Measurements from ENCODE around the gene CUBN. TPM values are rescaled to one million over a fixed set of nuclear protein-coding genes. Genes with fewer than 3 reads are reported as not detected.

The CUBN gene
- total and polyA plus RNA-seq, 10 of the 15 experiments (the other 5 are each of a cell fraction or from before 2014, with no cell fraction given), result under 0.01 to 0.14 (median 0.02) TPM; not detected in 6

DNA sequence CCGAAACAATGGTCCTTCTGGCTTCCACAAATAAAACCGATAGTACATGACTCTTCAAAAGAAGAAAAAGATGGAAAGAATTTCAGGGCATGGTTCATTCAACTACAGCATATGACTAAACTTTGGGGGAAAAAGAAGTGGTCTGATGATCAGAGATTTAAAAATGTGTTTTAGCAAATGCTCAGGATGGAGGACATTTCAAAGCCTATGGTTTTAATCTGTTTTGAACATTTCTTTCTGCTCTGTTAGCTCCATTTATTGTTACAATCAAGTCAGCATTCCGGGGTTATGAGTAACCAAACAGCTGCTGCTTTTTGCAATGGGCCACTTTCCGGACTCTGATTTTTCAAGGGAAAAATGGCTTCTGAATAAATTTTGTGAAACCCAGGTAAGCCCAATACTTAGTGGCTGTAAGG, 142.4 kb downstream of the CUBN start (continued):
- TF ChIP-seq, protein P1, sequence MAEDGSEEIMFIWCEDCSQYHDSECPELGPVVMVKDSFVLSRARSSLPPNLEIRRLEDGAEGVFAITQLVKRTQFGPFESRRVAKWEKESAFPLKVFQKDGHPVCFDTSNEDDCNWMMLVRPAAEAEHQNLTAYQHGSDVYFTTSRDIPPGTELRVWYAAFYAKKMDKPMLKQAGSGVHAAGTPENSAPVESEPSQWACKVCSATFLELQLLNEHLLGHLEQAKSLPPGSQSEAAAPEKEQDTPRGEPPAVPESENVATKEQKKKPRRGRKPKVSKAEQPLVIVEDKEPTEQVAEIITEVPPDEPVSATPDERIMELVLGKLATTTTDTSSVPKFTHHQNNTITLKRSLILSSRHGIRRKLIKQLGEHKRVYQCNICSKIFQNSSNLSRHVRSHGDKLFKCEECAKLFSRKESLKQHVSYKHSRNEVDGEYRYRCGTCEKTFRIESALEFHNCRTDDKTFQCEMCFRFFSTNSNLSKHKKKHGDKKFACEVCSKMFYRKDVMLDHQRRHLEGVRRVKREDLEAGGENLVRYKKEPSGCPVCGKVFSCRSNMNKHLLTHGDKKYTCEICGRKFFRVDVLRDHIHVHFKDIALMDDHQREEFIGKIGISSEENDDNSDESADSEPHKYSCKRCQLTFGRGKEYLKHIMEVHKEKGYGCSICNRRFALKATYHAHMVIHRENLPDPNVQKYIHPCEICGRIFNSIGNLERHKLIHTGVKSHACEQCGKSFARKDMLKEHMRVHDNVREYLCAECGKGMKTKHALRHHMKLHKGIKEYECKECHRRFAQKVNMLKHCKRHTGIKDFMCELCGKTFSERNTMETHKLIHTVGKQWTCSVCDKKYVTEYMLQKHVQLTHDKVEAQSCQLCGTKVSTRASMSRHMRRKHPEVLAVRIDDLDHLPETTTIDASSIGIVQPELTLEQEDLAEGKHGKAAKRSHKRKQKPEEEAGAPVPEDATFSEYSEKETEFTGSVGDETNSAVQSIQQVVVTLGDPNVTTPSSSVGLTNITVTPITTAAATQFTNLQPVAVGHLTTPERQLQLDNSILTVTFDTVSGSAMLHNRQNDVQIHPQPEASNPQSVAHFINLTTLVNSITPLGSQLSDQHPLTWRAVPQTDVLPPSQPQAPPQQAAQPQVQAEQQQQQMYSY (CRISPR knock-in tag; IDR thresholded peaks at IDR 0.05), result no peak

- ATAC-seq, result no peak
- POLR2A ChIA-PET, result no interaction called here
- Histone ChIP-seq H3K27ac (ENCODE audit: control insufficient read depth, insufficient read depth) (no peak overlapping the region), H3K4me2 (ENCODE audit: control insufficient read depth, insufficient read depth) (no peak overlapping the region), H3K27me3 (replicated peaks in 1 of 2; ENCODE audit: control insufficient read depth in 2 of 2, insufficient read depth in 2 of 2, low read length in 1 of 2) (no peaks in the 10 kb centered on the region; a peak in 2 of 4 replicates), H3K36me3 (ENCODE audit: control insufficient read depth in 2 of 2, insufficient read depth in 2 of 2, low read length in 1 of 2) (no peaks in the 10 kb centered on the region), H2AFZ (ENCODE audit: control insufficient read depth, low read depth, low read length) (no peak overlapping the region), H3K79me2 (ENCODE audit: control insufficient read depth, insufficient read depth, low read length) (no peaks in the 10 kb centered on the region), H4K20me1 (ENCODE audit: control insufficient read depth, insufficient read depth) (no peaks in the 10 kb centered on the region), H3K9me3 (replicated peaks; ENCODE audit: control insufficient read depth, insufficient read depth, low read length) (no peaks in the 10 kb centered on the region), H3K9ac (ENCODE audit: control insufficient read depth, insufficient read depth, low read length) (no peak overlapping the region), H3K4me1 (ENCODE audit: control insufficient read depth, insufficient read depth, low read length) (no peaks in the 10 kb centered on the region), H3K4me3 (no peak overlapping the region)
- RAD21 ChIA-PET (ENCODE audit: unreplicated experiment), result no interaction called here
- DNase-seq (ENCODE audit: low read depth, low spot score), result no peak
- WGBS (ENCODE audit: insufficient coverage, insufficient replicate concordance, low lambda C conversion rate, missing lambda C conversion rate), result 46% methylated on average over 10 of the region's 10 CpGs
- intact Hi-C loops (cut with micrococcal nuclease; ENCODE audit: unreplicated experiment), result no loop called here
- FAIRE-seq, result no peak
- no TSS peak for BruUV-seq (replicated peaks)
- in situ Hi-C loops (cut with MboI), result no loop called here
- CTCF ChIA-PET, result no interaction called here
- SMC1A ChIA-PET (ENCODE audit: uncharacterized antibody, unreplicated experiment), result no interaction called here
- no peak for TF ChIP-seq ATF2 (IDR thresholded peaks at IDR 0.05; ENCODE audit: low read length)
- no peak for TF ChIP-seq POLR2AphosphoS5 (IDR thresholded peaks at IDR 0.05; ENCODE audit: low read length)
- no peak for TF ChIP-seq ESRRA (IDR thresholded peaks at IDR 0.05; ENCODE audit: low read length)
- TF ChIP-seq NR2F1 (conservative IDR thresholded peaks at IDR 0.05), result no peak
- TF ChIP-seq, protein P2, sequence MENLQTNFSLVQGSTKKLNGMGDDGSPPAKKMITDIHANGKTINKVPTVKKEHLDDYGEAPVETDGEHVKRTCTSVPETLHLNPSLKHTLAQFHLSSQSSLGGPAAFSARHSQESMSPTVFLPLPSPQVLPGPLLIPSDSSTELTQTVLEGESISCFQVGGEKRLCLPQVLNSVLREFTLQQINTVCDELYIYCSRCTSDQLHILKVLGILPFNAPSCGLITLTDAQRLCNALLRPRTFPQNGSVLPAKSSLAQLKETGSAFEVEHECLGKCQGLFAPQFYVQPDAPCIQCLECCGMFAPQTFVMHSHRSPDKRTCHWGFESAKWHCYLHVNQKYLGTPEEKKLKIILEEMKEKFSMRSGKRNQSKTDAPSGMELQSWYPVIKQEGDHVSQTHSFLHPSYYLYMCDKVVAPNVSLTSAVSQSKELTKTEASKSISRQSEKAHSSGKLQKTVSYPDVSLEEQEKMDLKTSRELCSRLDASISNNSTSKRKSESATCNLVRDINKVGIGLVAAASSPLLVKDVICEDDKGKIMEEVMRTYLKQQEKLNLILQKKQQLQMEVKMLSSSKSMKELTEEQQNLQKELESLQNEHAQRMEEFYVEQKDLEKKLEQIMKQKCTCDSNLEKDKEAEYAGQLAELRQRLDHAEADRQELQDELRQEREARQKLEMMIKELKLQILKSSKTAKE (IDR thresholded peaks at IDR 0.05; ENCODE audit: low read depth, poor library complexity, severe bottlenecking), result no peak
- no peak for TF ChIP-seq TCF12 (IDR thresholded peaks at IDR 0.05; ENCODE audit: low read depth, low read length)
- TF ChIP-seq BACH1 (IDR thresholded peaks at IDR 0.05; ENCODE audit: borderline replicate concordance), result no peak
- no peak for TF ChIP-seq MAX (IDR thresholded peaks at IDR 0.05; ENCODE audit: low read depth, low read length)
- no peak for TF ChIP-seq RBBP5 (conservative IDR thresholded peaks at IDR 0.05)
- TF ChIP-seq GATAD2B (conservative IDR thresholded peaks at IDR 0.05; ENCODE audit: low read depth), result no peak
- no peak for TF ChIP-seq CHD2 (IDR thresholded peaks at IDR 0.05; ENCODE audit: borderline replicate concordance, low read depth, low read length)
- no peak for TF ChIP-seq ZNF274 (IDR thresholded peaks at IDR 0.05; ENCODE audit: insufficient read depth, insufficient read length)
Observed at GRCh38 chr10:16986406-16987205, 143.0 kb downstream of the CUBN start.

Data from GM12878 (cell line).